DND-41 (cell line): Measurements from ENCODE around the gene CAMSAP2.

ENCODE experiments used
- ATAC-seq: fragments of 200-7000 bp; cut with Tn5 transposase; 3 replicates; pipeline ENCODE4 v1.9.1; 2021; ENCODE audit warnings: low read depth; ENCODE audit not compliant: insufficient read depth
- DNase-seq: peaks from one replicate; pipeline ENCODE4 v3.0.0-alpha.2; 2020
- H2AFZ ChIP-seq: 2 replicates; pipeline ENCODE4 v1.6.0; 2012; ENCODE audit warnings: low read depth, low read length
- H3K27ac ChIP-seq: 2 replicates; pipeline ENCODE4 v1.5.1; 2012; ENCODE audit warnings: low read length, inconsistent platforms
- H3K27me3 ChIP-seq: fragments of 200-600 bp; sonication (generic); 2 replicates; pipeline ENCODE4 v1.6.0; 2012; ENCODE audit warnings: low read length, mild to moderate bottlenecking, inconsistent platforms; ENCODE audit not compliant: insufficient read depth, poor library complexity
- H3K36me3 ChIP-seq: 2 replicates; pipeline ENCODE4 v1.5.1; 2012; ENCODE audit warnings: low read length, inconsistent platforms; ENCODE audit not compliant: insufficient read depth
- H3K4me1 ChIP-seq: 2 replicates; pipeline ENCODE4 v1.5.1; 2012; ENCODE audit warnings: mild to moderate bottlenecking, low read length; ENCODE audit not compliant: insufficient read depth
- H3K4me2 ChIP-seq: 2 replicates; pipeline ENCODE4 v1.6.0; 2012; ENCODE audit warnings: mild to moderate bottlenecking, moderate library complexity, low read length, inconsistent platforms; ENCODE audit not compliant: insufficient read depth
- H3K4me3 ChIP-seq, 2 experiments: fragments of 200-600 bp in 1 of 2; shearing (Covaris generic) in 1 of 2; 2 replicates each; pipeline ENCODE4 v1.5.1; 2012 to 2016; ENCODE audit warnings: inconsistent platforms in 2 of 2, low read length in 2 of 2, mild to moderate bottlenecking in 2 of 2, low read depth in 1 of 2, moderate library complexity in 1 of 2
- H3K79me2 ChIP-seq: 2 replicates; pipeline ENCODE4 v1.6.0; 2012; ENCODE audit warnings: low read length, inconsistent platforms; ENCODE audit not compliant: insufficient read depth
- H3K9ac ChIP-seq: 2 replicates; pipeline ENCODE4 v1.6.0; 2012; ENCODE audit warnings: low read depth, mild to moderate bottlenecking, inconsistent platforms, low read length, moderate library complexity
- H3K9me3 ChIP-seq: 2 replicates; pipeline ENCODE4 v1.5.1; 2012; ENCODE audit warnings: low read length, moderate library complexity, mild to moderate bottlenecking, inconsistent platforms; ENCODE audit not compliant: insufficient read depth, severe bottlenecking
- H4K20me1 ChIP-seq: 2 replicates; pipeline ENCODE4 v1.6.0; 2012; ENCODE audit warnings: low read length; ENCODE audit not compliant: insufficient read depth
- EZH2 ChIP-seq: IDR thresholded peaks from 3 replicates; pipeline ENCODE4 v1.6.1; 2012; ENCODE audit warnings: borderline replicate concordance, low read depth, mild to moderate bottlenecking, moderate library complexity, low read length, inconsistent platforms; ENCODE audit not compliant: severe bottlenecking
- TF ChIP-seq, protein P1 (sequence below): IDR thresholded peaks from 2 replicates; pipeline ENCODE4 v1.5.1; 2012; ENCODE audit warnings: borderline replicate concordance, low read length, moderate library complexity, mild to moderate bottlenecking; ENCODE audit not compliant: poor library complexity, severe bottlenecking; ENCODE audit errors: extremely low read depth

The CAMSAP2 gene

DNA sequence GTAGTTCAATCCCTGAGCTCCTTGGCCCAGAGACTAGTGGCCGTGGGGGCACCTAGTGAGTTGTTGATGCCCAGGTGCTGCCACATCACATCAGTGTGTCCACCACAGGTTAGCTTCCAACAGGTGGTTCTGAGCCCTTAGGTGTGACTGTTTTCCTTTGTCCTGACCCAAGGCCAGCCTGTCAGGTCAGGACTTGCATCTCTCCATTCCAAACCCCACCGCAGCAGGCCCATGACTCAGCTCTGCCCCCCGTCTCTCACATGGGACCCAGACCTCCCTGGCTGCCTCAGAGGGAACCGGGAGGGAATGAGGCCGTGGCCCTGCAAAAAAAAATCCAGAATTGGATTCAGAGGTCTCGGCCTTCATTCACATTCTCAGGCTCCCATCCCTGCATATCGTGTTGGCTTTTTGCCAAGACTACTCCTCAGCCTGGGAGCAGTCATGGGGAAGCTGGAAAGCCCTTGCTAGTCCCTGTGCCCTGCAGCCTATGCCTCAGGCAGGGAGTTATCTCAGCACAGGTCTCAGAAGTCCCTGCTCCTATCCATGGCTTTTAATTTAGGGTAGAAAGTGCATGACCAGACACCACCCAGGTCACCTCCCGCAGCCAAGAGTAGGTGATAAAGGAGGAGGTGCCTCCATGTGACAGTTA is 163.2 kb downstream of the CAMSAP2 start:
- H4K20me1 ChIP-seq = no peaks in the 10 kb centered on the region
- DNase-seq = no peak
- H3K36me3 ChIP-seq = no peaks in the 10 kb centered on the region
- H3K9me3 ChIP-seq = no peaks in the 10 kb centered on the region
- H3K4me2 ChIP-seq = no peak overlapping the region
- TF ChIP-seq, protein P1, sequence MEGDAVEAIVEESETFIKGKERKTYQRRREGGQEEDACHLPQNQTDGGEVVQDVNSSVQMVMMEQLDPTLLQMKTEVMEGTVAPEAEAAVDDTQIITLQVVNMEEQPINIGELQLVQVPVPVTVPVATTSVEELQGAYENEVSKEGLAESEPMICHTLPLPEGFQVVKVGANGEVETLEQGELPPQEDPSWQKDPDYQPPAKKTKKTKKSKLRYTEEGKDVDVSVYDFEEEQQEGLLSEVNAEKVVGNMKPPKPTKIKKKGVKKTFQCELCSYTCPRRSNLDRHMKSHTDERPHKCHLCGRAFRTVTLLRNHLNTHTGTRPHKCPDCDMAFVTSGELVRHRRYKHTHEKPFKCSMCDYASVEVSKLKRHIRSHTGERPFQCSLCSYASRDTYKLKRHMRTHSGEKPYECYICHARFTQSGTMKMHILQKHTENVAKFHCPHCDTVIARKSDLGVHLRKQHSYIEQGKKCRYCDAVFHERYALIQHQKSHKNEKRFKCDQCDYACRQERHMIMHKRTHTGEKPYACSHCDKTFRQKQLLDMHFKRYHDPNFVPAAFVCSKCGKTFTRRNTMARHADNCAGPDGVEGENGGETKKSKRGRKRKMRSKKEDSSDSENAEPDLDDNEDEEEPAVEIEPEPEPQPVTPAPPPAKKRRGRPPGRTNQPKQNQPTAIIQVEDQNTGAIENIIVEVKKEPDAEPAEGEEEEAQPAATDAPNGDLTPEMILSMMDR = no peak
- no peak for TF ChIP-seq EZH2
- H3K4me3 ChIP-seq = no peak overlapping the region
- H3K27me3 ChIP-seq = no peaks in the 10 kb centered on the region
- no peak overlapping the region for H3K9ac ChIP-seq
- ATAC-seq = no peak
- no peaks in the 10 kb centered on the region for H3K79me2 ChIP-seq
- peaks cover 17% of the 10 kb centered on the region for H3K4me1 ChIP-seq
- H3K27ac ChIP-seq = no peak overlapping the region
- no peak overlapping the region for H2AFZ ChIP-seq

DNA sequence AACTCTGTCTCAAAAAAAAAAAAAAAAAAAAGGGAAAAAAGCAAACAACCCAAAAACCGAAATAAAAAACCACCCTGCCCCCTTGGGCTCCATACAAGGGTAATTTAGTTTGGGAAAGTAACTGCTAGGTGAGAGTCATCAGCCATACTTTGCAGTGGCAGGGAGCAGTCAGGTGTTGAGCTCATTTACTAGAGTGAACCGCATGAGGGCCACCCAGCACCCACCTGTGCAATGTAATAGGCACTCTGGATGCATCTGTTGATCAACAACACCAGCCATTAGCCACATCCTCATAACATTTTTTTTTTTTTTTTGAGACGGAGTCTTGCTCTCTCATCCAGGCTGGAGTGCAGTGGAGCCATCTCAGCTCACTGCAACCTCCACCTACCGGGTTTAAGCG is 165.1 kb downstream of the CAMSAP2 start:
- ATAC-seq (0 out of 3 replicates have a peak, but pooled peaks have one; percentile 11), DNase-seq (peak; percentile 18)
- H3K4me2 ChIP-seq = no peak overlapping the region
- no peaks in the 10 kb centered on the region for H3K9me3 ChIP-seq
- H3K79me2 ChIP-seq = no peaks in the 10 kb centered on the region
- no peak overlapping the region for H3K9ac ChIP-seq
- no peaks in the 10 kb centered on the region for H3K27me3 ChIP-seq
- no peak overlapping the region for H2AFZ ChIP-seq
- no peaks in the 10 kb centered on the region for H4K20me1 ChIP-seq
- H3K4me1 ChIP-seq = peaks cover 17% of the 10 kb centered on the region
- TF ChIP-seq, protein P1 = no peak
- TF ChIP-seq EZH2 = no peak
- no peak overlapping the region for H3K27ac ChIP-seq
- H3K36me3 ChIP-seq = no peaks in the 10 kb centered on the region
- H3K4me3 ChIP-seq = no peak overlapping the region

DNA sequence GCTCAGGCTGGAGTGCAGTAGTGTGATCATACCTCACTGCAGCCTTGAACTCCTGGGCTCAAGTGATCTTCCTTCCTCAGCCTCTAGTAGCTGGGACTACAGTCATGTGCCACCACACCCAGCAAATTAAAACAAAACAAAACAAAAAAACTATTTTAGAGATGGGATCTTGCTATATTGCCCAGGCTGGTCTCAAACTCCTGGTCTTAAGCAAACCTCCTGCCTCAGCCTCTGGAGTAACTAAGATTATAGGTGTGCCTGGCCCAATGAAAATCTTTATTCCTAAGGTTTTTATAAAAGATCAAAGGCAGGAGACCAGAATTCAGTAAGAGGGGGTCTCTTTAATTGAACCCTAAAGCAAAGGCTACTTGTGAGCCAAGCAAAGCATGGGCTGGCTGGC is 166.1 kb downstream of the CAMSAP2 start:
- H3K9ac ChIP-seq = no peak overlapping the region
- no peak overlapping the region for H2AFZ ChIP-seq
- H3K4me2 ChIP-seq = no peak overlapping the region
- H3K27ac ChIP-seq = no peak overlapping the region
- no peak for ATAC-seq
- H3K4me1 ChIP-seq = peaks cover 17% of the 10 kb centered on the region
- H3K36me3 ChIP-seq = no peaks in the 10 kb centered on the region
- DNase-seq = no peak
- no peaks in the 10 kb centered on the region for H4K20me1 ChIP-seq
- TF ChIP-seq, protein P1 = no peak
- TF ChIP-seq EZH2 = no peak
- no peaks in the 10 kb centered on the region for H3K79me2 ChIP-seq
- no peaks in the 10 kb centered on the region for H3K9me3 ChIP-seq
- no peaks in the 10 kb centered on the region for H3K27me3 ChIP-seq
- H3K4me3 ChIP-seq = no peak overlapping the region
